Measurements from ENCODE around the gene TSLP. TPM values are rescaled to one million over a fixed set of nuclear protein-coding genes. Genes with fewer than 3 reads are reported as not detected.

TSLP gene
- total RNA-seq, 1 donor from 2014 or later = 2.0 TPM

- H3K36me3 ChIP-seq = peaks cover 0 to 11% of the 10 kb centered on the region in 2 donors
- H3K27me3 ChIP-seq = no peaks in the 10 kb centered on the region
- intact Hi-C loops (cut with DNase I) = no loop called here
- H3K9me3 ChIP-seq = no peaks in the 10 kb centered on the region
- peak; percentile 86 to 95 for TF ChIP-seq POLR2AphosphoS5 (IDR thresholded peaks at IDR 0.05; ENCODE audit: insufficient read depth in 1 of 2, low read depth in 1 of 2)
- no peak for TF ChIP-seq CTCF (IDR thresholded peaks at IDR 0.05)
- no peak for TF ChIP-seq POLR2A (IDR thresholded peaks at IDR 0.05)
- peak within 1 kb of the TSS; percentile 71 to 83 for H3K4me3 ChIP-seq
- H3K27ac ChIP-seq = peak within 1 kb of the TSS; percentile 37
- peaks cover 26% of the 10 kb centered on the region for H3K4me1 ChIP-seq
- peak in 1 of 2 donors; percentile 95 for DNase-seq (ENCODE audit: extremely low spot score in 2 of 2)
Observed at GRCh38 chr5:111092062-111092853, 20.7 kb downstream of the TSLP start, which contains the start of gene WDR36. Gene WDR36, plus strand, starts transcription at chr5:111092348. Its CDS starts 109 bp downstream, at chr5:111092457.

GRCh38 chr5:111095982-111096381 lies 24.5 kb downstream of the TSLP start:
- H3K27ac ChIP-seq = no peak overlapping the region
- no peak for TF ChIP-seq POLR2A (IDR thresholded peaks at IDR 0.05)
- TF ChIP-seq CTCF (IDR thresholded peaks at IDR 0.05) = no peak
- TF ChIP-seq POLR2AphosphoS5 (IDR thresholded peaks at IDR 0.05; ENCODE audit: insufficient read depth in 1 of 2, low read depth in 1 of 2) = no peak
- peaks cover 31% of the 10 kb centered on the region for H3K4me1 ChIP-seq
- H3K36me3 ChIP-seq = peaks cover 0 to 43% of the 10 kb centered on the region in 2 donors
- DNase-seq (ENCODE audit: extremely low spot score in 2 of 2) = no peak
- no peak overlapping the region for H3K4me3 ChIP-seq
- no peaks in the 10 kb centered on the region for H3K27me3 ChIP-seq
- no peaks in the 10 kb centered on the region for H3K9me3 ChIP-seq
- intact Hi-C loops (cut with DNase I) = no loop called here

- H3K27me3 ChIP-seq = no peaks in the 10 kb centered on the region
- no peak for DNase-seq (ENCODE audit: extremely low spot score in 2 of 2)
- no peak overlapping the region for H3K27ac ChIP-seq
- H3K36me3 ChIP-seq = peaks cover 0 to 65% of the 10 kb centered on the region in 2 donors
- peaks cover 15% of the 10 kb centered on the region for H3K4me1 ChIP-seq
- no peaks in the 10 kb centered on the region for H3K9me3 ChIP-seq
- no peak overlapping the region for H3K4me3 ChIP-seq
- intact Hi-C loops (cut with DNase I) = no loop called here
- no peak for TF ChIP-seq POLR2AphosphoS5 (IDR thresholded peaks at IDR 0.05; ENCODE audit: insufficient read depth in 1 of 2, low read depth in 1 of 2)
- no peak for TF ChIP-seq CTCF (IDR thresholded peaks at IDR 0.05)
- TF ChIP-seq POLR2A (IDR thresholded peaks at IDR 0.05) = no peak
Observed at GRCh38 chr5:111099058-111099778, 27.7 kb downstream of the TSLP start.

- Histone ChIP-seq H3K9me3 (no peaks in the 10 kb centered on the region), H3K36me3 (peaks cover 0 to 67% of the 10 kb centered on the region in 2 donors), H3K27ac (no peak overlapping the region), H3K4me1 (no peaks in the 10 kb centered on the region), H3K27me3 (no peaks in the 10 kb centered on the region), H3K4me3 (no peak overlapping the region)
- TF ChIP-seq CTCF (IDR thresholded peaks at IDR 0.05) (no peak), POLR2AphosphoS5 (IDR thresholded peaks at IDR 0.05; ENCODE audit: insufficient read depth in 1 of 2, low read depth in 1 of 2) (no peak)
- DNase-seq (ENCODE audit: extremely low spot score in 2 of 2) = no peak
- intact Hi-C loops (cut with DNase I) = no loop called here
Observed at GRCh38 chr5:111106320-111106948, 34.9 kb downstream of the TSLP start.
